ENCODE data around the gene WDFY2.
A peak's percentile ranks its signal among the peaks of the same experiment; 100 is the strongest.

The WDFY2 gene

DNA sequence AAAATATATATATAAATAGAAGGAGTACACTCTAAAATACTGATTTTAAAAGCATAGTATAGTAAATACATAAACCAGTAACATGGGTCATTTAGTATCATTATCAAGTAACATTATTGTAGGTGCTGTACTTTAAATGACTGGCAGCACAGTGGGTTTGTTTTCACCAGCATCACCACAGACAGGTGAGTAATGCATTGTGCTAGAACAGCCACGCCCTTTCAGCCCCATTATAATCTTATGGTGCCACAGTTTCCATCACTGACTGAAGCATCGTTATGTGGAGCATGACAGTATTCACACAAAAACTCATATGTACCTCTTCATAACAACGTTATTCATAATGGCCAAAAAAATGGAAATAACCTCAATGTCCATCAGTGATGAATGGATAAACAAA, 131.4 kb downstream of the WDFY2 start:
- FAIRE-seq: no peak

DNA sequence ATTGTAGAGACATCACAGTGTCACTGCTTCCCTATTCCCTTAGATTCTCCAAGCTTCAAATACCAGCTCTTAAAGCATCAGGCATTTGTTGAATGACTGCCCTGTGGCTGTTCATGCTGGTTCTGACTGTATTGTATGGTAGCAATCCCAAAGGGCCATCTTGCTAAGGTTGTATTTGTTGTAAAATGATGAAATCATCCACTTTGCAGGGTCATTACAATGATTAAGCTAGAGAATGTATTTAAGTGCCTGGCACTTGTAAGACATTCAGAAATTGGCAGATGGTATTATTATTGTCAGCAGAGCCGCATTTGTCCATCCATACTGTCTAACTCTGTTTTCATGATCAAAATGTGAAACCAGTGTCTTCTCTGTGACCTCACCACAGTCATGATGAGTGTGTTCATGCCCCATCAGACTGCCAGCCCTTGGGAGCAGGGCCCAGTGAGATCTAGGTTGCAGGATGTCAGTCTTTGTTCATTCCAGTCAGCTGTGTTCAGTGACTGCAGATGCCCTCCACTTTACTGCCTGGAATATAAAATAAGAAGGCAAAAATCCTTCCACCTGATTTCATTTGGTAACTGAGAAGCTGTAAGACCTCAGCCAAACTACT, 133.6 kb downstream of the WDFY2 start:
- FAIRE-seq: no peak

DNA sequence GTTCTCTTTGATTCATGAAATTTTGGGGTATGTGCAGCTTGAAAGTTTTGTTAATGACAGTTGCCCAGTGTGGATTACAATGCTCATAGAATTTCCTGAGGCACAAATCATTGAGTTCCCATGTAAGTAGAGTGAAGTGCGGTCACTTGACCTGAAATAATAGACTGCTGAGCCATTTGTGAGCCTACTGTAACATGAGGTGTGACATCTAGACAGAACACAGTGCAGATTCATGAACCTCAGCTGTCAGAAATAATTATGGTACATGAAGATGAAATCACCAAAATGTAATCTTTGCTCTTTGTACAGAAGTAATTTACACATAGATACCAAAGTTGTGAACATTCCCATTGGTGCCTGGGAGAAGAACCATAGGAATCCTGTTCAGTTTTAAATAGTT, 135.1 kb downstream of the WDFY2 start:
- no peak for FAIRE-seq

DNA sequence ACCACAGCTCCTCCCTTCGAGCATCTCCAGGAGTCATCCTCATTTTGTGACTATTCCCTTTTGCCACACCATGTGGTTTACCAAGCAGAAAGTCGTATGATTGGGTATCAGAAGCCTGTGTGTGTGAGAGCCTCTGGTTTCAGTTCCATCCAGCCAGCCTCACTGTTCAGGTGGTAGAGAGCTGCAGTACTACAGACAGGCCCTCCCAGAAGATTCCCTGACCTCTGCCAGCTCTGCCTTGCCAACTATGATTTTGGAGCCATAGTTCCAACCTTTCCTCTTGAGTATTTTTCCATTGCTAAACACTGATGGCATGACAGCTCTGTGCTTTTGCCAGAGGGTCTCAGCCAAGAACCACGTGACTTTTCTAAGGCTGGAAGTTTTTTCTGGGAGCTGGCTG, 137.2 kb downstream of the WDFY2 start:
- FAIRE-seq: no peak

DNA sequence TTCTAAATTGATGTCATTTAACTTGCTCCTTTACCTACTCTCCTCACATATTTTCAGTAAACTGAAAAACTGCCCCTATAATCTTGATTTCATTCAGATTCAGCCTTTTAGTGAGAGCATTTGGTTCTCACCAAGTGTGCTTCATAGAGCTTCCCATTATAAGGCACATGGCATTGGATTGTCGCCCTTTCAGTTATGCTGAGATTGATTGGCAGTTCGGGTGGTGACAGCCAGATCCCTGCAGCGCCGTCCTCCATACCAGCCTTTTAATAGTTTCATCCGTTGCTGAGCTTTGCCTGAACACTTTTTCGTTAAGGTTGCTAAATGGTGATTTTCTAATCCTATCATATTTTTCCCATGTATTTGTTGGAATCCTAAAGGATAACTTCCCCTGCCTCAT, 139.3 kb downstream of the WDFY2 start:
- no peak for FAIRE-seq

DNA sequence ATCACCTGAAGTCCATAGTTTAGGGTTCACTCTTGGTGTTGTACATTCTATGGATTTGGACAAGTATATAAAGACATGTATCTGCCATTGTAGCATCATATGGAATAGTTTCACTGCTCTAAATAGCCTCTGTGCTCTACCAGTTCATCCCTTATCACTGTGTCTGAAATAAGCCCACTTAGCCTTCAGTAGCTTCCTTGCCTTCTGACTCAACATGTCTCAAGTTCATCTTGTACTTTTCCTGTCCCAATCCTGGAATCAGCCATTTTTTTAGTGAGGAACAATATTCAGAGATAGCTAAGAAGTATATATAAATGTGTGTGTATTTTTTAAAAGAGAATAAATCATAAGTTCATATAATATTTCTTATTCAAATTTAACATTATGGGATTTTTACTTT, 140.5 kb downstream of the WDFY2 start:
- peak; percentile 19 for FAIRE-seq

DNA sequence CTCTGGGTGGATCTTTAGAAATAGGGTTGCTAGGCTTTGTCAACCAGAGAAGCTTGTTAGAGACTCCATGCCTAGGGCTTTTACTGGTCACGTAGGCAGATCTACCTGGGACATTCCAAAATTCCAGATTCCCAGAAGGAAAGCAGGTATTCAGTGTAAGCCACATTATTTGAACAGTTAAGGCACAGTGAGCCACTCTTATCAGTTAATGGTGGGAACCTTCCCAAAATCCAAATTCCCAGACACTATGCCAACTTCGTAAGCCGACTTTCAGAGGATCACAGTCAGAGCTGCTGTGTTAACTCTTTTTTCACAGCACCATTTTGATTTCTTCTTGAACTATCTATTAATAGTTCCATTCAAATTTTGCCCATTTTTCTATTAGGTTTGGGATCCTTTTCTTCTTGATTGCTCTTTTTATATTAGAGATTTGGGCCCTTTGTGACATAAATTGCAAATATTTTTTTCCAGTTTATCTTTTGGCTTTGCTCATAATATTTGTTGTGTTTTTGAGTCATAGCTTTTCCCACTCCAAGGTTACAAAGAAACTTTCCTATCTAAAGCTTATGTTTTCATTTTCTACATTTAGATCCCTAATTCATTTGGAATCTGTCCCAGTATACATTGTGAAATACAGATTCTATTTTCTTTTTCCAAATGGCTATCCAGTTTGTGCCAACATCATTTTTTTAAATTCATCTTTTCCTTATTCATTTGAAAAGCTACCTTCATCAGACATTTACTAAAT, 142.4 kb downstream of the WDFY2 start:
- FAIRE-seq: no peak

DNA sequence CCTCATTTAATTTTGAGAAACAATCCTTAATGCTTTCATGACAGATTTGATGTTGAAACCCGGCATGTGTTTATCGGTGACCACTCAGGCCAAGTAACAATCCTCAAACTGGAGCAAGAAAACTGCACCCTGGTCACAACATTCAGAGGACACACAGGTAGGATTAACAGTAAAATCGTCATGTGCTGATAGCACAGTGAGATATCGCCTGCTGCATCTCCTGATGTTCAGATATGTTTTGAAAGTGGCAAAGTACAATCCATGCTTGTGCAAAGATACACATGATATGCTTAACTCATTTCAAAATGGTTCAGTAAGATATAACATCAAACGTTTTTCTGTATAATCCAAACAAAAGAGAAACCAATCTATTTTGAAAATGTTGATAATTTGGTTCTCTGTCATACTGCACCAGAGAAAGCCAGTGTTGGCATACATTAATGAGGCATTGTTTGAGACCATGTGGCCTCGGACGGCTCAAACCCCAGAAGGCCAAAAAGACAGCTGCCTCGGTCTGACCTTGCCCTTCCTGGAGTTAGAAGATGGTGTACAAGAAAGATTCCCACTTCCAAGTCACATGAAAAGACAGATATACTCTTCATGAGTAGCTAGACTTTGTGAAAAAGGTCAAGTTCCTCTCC, 143.5 kb downstream of the WDFY2 start:
- FAIRE-seq: no peak

DNA sequence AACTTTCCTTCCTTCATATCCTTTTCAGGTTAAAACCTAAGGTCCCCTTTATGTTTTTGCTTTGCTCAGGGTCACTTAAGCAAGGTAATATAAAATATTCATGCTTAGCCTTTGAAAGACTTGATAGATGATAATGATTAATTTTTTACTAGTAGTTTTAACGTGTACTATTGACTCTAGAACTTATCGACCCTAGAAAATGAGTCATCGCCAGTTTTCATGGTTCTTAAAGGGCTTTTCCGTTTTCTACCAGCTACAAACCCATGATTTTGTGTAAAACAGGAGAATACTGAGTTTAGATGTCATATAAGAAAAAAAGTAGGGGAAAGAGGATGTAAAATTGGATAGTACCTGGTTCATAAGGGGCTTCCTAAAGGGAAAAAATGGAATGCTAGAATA, 144.0 kb downstream of the WDFY2 start:
- FAIRE-seq: no peak

DNA sequence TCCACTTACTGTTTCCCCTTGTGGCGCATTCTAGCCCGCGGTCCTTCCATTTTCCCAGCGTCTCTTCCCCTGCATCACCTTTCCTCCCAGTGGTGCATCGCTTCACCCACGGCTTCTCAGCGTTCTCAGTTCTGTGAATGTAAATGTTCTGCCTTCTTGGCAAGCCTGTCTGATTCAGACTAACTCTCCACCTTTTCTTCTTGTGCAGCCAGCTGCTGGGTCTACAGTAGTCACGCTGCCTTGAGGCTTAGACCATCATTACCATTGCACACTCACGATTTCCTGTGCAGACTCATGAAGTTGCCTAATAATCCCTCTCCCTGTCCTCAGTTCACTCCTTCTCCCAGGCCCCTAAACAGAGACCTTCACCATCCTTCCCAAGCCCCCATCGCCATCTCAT, 144.7 kb downstream of the WDFY2 start:
- FAIRE-seq: no peak

DNA sequence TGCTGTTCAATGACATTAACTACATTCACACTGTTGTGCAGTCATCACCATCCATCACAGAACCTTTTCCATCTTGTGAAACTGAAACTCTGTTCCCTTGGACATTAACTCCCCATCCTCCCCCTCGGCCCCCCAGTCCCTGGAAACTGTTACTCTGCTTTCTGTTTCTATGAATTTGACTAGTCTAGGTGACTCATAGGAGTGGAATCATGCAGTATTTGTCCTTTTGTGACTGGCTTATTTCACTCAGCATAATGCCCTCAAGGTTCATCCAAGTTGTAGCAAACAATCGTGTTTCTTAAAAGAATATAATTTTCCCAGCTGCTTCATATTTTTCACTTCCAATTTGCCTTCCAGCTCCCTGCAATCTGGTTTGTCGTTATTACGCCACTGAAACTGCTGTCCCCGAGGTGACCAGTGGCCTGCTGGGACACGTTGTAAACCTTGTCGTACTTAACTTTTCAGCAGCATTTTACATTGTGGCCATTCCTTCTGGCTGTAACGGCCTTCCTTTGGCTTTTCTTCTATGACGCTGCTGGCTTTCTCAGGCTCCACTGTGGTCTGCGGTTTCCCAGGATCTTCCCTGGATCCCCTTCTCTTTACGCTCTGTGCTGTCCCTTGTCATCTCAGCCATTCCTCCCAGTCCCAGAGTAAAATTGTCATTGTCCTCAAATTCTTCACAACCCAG, 145.7 kb downstream of the WDFY2 start:
- FAIRE-seq: no peak

DNA sequence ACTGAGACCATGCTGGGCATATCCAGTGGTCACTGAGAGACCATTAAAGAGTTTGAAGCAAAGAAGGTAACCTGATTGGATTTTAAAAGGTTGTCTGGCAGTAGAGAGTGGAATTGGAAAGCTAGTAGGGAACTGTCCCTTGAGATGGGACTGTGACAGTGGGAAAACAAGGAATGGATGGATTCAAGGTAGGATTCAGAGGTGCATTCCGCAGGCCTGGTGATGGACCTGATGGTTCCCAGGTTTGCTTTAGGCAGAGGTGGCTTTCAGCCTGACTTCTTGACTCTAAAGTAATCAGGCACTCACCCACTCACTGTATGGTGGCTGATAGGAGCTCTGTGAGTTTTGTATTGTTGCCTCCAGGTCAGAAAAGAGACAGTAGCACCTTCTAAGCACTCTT, 146.7 kb downstream of the WDFY2 start:
- no peak for FAIRE-seq

DNA sequence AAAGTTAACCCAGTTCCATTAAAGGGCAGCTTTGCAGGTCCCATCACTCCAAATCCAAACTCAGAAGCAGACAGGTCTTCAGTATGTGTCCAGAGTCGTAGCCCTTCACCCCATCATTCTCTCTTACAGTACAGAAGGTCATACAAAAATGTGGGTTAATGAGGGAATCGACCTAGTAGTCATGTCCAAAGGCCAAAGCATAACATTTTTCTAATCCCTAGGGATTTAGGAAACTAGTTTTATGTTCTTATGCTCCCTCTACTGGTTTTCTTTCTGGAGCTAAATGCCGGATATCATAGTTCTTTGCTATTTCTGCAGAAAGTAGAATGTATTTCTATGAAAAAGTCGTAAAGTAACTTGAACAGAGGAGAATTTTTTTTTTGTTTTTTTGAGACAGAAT, 147.5 kb downstream of the WDFY2 start:
- FAIRE-seq: peak; percentile 81

DNA sequence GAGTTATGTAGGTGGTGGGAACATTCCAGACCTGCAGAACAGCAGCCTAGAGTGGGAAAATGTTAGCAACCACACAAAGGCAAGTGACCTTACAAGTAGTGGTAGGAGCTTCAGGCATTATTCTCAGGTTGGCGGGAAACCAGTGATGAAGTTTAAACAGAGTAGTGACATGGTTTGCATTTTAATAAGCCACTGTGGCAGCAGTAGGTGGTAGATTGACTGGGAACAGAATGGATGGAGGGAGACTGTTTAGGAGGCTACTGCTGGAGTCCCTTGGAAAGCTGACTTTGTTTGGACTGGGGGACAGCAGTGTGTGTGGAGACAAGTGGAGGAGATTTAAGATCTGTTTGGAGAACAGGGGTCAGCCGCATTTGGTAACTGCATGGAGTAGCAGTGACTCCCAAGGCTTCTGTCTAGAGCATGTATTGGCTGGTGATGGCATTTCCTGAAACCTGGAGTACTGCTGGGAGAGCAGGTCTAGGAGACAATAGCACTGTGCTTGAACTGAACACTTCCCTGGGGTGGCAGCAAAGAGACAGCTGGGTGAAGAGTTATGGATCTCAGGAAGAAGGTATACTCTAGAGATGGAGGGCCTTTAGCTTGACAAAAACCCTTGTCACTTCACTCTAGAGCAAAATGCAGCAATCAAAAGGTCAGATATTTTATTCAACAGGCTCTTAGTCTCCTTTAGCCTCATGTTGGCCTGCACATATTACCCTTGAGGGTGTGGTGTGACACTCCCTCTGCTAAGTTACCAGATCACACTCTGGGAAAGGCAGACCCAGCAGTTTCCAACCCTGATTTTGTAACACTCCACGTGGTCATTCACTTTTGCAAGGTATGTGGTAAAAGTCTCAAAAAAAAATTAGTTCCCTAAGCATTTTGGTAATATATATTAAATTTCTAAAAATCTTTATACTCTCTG, 149.4 kb downstream of the WDFY2 start:
- no peak for FAIRE-seq

DNA sequence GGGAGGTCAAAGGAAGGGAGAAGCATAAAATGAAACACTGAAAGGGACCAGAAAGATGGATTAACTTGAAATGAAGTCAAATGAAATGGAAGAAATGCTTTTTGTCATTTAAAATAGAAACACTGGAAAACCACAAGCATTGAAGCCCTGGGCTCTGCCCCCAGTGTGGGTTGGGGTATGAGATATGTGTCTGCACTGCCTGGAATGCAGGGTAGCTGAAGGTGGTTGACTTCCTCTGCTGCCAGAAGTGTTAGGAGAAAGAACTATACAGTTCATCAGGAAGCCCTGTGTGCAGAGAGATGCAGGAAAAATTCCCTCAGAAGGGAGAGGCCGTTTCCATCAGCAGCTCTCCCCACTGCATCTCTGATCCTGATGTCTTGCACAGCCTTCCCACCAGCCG, 150.5 kb downstream of the WDFY2 start:
- no peak for FAIRE-seq

DNA sequence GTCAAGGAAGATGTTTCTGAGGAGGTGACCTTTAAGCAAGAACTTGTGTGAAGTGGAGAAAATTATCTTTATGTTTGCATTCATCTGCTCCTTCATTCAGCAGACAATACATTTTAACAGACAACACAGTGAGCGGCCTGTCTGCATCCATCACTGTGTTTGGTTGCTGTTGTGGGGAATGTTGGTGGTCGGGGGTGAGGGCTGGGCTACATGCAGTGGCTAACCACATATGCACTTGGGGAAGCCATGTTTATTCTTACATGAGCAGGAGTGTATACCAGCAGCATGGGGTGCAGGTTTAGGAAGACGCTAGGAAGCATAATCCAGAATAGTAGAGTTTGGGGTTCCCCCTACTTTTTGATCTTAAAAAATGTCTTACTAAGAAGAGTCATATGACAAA, 153.3 kb downstream of the WDFY2 start:
- no peak for FAIRE-seq

DNA sequence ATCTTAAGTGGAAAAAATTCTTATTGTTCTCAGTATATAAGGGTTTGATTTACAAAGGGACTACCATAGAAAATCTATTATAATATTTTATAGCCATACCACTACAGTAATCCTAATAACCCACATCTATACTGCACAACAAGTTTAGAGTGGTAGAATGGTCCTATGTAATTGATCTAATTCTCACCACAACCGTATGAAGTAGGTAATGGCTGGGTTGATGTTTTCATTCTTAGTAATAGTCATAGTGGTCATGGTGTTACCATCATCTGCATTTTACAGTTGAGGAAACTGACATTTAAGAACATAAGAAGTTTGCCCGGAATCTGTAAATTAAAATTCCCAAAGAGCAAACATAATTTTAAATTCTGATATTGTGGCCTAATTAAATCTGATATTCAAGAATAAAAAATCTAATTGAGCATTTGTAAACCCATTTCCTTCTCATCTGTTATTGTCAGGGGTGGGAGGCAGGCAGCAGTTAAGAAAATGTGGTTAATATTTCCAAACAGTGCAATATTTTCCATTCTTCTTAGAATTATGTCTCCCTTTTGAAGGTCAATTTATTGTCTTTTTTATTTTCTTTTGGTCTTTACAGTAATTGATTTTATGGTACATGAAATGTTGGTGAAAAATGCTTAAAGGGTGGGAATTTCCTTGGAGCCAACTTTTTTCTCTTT, 154.1 kb downstream of the WDFY2 start:
- no peak for FAIRE-seq

DNA sequence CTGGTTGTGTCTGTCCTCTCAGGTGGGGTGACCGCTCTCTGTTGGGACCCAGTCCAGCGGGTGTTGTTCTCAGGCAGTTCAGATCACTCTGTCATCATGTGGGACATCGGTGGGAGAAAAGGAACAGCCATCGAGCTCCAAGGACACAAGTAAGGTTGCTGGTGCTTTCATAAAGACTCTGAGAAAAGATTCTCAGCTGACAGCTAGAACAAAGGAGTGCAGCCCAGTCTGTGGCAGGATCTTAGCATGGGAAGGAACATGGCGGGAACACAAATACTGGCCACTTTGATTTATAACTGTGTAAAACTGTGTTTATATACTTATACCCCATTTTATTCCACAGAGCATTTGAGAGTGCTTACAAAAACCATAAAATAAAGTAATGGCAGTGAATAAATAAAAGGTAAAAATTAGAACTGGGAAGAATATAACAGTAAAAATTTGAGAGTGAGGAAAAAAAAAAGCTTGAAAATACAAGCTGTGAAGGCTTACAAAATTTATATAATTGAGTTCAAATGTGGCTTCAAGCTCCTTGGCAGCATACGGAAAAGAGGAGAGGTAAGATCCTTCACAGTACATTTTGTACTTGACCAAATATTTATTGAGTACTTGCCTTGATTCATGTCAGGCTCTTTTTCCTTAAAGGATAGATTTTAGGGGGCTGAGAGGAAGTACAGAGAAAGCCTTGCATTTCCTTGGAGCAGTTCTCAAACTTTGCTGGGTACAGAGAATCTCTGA, 154.9 kb downstream of the WDFY2 start:
- FAIRE-seq: no peak

DNA sequence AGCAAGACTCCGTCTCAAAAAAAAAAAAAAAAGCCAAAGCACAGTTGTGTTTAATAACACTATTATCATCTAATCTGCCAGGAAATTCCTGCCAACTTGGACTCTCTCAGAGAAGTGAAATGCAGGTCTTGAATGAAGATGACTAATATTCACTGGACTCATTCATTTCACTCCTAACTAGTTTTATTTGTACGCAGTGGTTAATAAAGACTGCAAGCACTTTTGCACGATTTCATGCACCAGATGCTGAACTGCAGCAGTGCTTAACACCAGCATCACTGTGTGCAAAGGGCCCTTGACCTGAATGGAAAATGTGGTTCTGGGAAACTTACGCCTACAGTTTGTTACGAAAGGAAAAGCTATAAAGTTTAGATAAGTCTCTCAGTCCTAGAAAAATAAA, 156.4 kb downstream of the WDFY2 start:
- no peak for FAIRE-seq

DNA sequence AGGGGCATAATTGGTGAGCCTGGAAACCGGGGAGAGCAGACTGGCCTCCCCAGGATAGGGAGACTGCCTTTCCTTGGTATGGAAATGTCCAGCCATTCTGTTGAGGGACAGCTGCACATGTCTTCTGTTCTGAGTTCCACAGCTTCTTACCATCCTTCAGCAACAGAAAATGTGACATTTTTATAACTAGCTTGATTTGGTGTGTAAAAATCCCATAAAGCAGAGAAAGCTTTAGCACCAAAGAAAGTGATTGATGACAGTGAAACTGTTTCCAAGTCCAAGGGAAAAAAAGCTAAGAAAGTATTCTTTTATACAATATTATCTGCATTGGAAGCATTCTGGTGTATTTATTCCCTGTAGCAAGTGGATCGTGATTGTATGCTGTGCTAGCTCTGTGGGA, 157.8 kb downstream of the WDFY2 start:
- no peak for FAIRE-seq

DNA sequence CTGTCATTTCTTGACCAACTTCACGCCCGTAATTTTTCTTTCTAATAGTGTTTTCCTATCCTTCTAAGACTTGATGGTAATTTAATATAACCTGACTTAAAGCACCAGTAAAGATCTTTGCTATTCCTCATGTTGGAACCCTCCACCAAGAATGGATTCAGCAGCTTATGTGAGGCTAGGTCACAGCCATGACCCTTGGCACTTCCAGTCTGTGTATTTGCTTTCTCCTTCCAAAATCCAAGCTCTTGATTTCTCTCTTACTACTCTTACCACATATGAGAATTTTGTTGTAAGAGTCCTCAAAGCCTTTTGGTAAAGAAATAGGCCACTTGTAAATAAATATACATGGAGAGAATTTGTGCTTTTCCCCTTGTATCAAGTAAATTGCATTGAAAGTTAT, 158.3 kb downstream of the WDFY2 start:
- FAIRE-seq: no peak
